Right atrium auricular region (tissue), 2 donors: Measurements from ENCODE around the gene ACAD9. TPM values are rescaled to one million over a fixed set of nuclear protein-coding genes. Genes with fewer than 3 reads are reported as not detected.

ENCODE experiments used
- DNase-seq: peaks from one replicate; pipeline ENCODE4 v3.0.0-alpha.2; 2019; ENCODE audit warnings: low spot score
- H3K27ac ChIP-seq, 2 donors: fragments of 200-600 bp; sonication (generic); 1 replicate in 1 of 2; 2 replicates in 1 of 2; pipeline ENCODE4 v1.5.1; 2016 to 2019
- H3K27me3 ChIP-seq, 2 donors: fragments of 200-600 bp; sonication (generic); one replicate each; pipeline versions ENCODE4 v1.5.1 to v1.6.0; 2017 to 2019
- H3K36me3 ChIP-seq: fragments of 200-600 bp; sonication (generic); one replicate; pipeline ENCODE4 v1.5.1; 2016
- H3K4me1 ChIP-seq, 2 donors: fragments of 200-600 bp; sonication (generic); one replicate each; pipeline versions ENCODE4 v1.5.1 to v1.6.0; 2017 to 2019
- H3K4me3 ChIP-seq, 2 donors: fragments of 200-600 bp; sonication (generic); 1 replicate in 1 of 2; 2 replicates in 1 of 2; pipeline ENCODE4 v1.5.1; 2017 to 2019; ENCODE audit warnings: mild to moderate bottlenecking in 1 of 2, moderate library complexity in 1 of 2
- H3K9me3 ChIP-seq, 2 donors: fragments of 200-600 bp; sonication (generic); one replicate each; pipeline ENCODE4 v1.5.1; 2019
- total RNA-seq, 2 donors: library from RNA; depleted of rRNA; stranded (reverse); fragments of >200 nt; gene quantifications; one replicate each; pipeline ENCODE4 v1.1.0, GENCODE V29; 2016
- TF ChIP-seq, protein P1 (sequence below), 2 donors: fragments of 200-600 bp; sonication (generic); IDR thresholded peaks; one replicate each; pipeline ENCODE4 v1.5.1; 2019; ENCODE audit warnings: antibody characterized with exemption in 2 of 2

ACAD9 gene
- total RNA-seq, 2 donors from 2014 or later: 27.6 to 34.3 TPM

GRCh38 chr3:128881576-128881975 is 2.2 kb downstream of the ACAD9 start:
- H3K27me3 ChIP-seq: no peaks in the 10 kb centered on the region
- TF ChIP-seq, protein P1, sequence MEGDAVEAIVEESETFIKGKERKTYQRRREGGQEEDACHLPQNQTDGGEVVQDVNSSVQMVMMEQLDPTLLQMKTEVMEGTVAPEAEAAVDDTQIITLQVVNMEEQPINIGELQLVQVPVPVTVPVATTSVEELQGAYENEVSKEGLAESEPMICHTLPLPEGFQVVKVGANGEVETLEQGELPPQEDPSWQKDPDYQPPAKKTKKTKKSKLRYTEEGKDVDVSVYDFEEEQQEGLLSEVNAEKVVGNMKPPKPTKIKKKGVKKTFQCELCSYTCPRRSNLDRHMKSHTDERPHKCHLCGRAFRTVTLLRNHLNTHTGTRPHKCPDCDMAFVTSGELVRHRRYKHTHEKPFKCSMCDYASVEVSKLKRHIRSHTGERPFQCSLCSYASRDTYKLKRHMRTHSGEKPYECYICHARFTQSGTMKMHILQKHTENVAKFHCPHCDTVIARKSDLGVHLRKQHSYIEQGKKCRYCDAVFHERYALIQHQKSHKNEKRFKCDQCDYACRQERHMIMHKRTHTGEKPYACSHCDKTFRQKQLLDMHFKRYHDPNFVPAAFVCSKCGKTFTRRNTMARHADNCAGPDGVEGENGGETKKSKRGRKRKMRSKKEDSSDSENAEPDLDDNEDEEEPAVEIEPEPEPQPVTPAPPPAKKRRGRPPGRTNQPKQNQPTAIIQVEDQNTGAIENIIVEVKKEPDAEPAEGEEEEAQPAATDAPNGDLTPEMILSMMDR (IDR thresholded peaks at IDR 0.05): no peak
- H3K36me3 ChIP-seq: peaks cover 9% of the 10 kb centered on the region
- no peak overlapping the region for H3K27ac ChIP-seq
- H3K4me3 ChIP-seq: no peak overlapping the region
- H3K4me1 ChIP-seq: peaks cover 0 to 42% of the 10 kb centered on the region in 2 donors
- DNase-seq: no peak
- H3K9me3 ChIP-seq: no peaks in the 10 kb centered on the region

- peaks cover 0 to 40% of the 10 kb centered on the region in 2 donors for H3K4me1 ChIP-seq
- H3K27me3 ChIP-seq: no peaks in the 10 kb centered on the region
- no peaks in the 10 kb centered on the region for H3K9me3 ChIP-seq
- H3K27ac ChIP-seq: no peak overlapping the region
- TF ChIP-seq, protein P1 (IDR thresholded peaks at IDR 0.05): no peak
- no peak overlapping the region for H3K4me3 ChIP-seq
- peaks cover 14% of the 10 kb centered on the region for H3K36me3 ChIP-seq
- DNase-seq: no peak
Measured at GRCh38 chr3:128882719-128883118, 3.3 kb downstream of the ACAD9 start.

DNA sequence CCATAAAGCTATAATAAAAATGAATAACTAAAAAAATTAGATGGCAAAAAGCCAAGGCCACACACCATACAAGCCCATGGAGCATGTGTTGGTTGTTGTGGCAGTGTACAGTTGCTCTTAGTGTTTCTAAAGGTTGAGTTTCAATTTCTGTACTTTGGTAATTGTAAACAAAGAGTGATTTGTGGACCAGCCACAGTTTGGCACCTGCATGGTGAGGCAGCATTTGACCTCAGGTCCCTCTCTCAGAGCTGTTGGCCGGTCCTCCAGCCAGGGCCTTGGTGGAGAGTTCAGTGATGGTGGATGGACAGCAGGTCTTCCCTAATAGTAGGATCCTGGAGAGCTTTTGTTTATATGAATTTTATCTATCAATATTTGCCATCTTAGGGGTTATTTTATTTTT is 5.6 kb downstream of the ACAD9 start:
- Histone ChIP-seq H3K36me3 (peaks cover 23% of the 10 kb centered on the region), H3K9me3 (no peaks in the 10 kb centered on the region)
- TF ChIP-seq, protein P1 (IDR thresholded peaks at IDR 0.05): no peak

DNA sequence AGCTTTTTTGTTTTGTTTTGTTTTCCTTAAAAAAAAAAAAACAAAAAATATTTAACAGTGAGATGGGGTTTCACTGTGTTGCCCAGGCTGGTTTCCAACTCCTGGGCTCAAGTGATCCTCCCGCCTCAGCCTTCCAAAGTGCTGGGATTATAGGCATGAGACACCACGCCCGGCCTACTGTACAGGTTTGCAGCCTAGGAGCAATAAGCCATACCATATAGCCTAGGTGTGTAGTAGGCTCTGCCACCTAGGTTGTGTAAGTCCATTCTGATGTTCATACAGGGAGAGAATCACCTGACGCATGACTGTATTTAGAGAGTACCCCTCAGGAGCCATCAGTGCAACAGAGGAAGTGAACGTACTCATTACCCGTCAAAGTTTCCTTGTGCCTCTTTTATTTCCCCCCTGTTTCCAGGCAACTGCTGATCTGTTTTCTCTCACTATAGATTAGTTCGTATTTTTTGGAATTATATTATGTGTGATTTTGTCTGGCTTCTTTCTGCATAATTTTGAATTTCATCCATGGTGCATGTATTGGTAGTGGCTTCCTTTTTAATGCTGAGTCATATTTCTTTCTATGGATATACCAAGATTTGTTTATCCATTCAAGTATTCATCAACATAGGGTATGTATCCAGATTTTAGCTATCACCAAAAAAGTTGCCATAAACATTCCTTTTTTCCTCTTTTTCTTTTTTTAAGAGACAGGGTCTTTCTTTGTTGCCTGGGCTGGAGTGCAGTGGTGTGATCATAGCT is 9.9 kb downstream of the ACAD9 start:
- no peaks in the 10 kb centered on the region for H3K9me3 ChIP-seq
- no peaks in the 10 kb centered on the region for H3K27me3 ChIP-seq
- H3K27ac ChIP-seq: no peak overlapping the region
- no peak for DNase-seq
- TF ChIP-seq, protein P1 (IDR thresholded peaks at IDR 0.05): no peak
- no peak overlapping the region for H3K4me3 ChIP-seq
- H3K4me1 ChIP-seq: no peaks in the 10 kb centered on the region
- H3K36me3 ChIP-seq: peaks cover 26% of the 10 kb centered on the region

More for the DNA sequence above, 5.6 kb downstream of the ACAD9 start:
- H3K27me3 ChIP-seq: no peaks in the 10 kb centered on the region
- H3K4me3 ChIP-seq: no peak overlapping the region
- H3K4me1 ChIP-seq: peaks cover 0 to 26% of the 10 kb centered on the region in 2 donors
- no peak for DNase-seq
- no peak overlapping the region for H3K27ac ChIP-seq

DNA sequence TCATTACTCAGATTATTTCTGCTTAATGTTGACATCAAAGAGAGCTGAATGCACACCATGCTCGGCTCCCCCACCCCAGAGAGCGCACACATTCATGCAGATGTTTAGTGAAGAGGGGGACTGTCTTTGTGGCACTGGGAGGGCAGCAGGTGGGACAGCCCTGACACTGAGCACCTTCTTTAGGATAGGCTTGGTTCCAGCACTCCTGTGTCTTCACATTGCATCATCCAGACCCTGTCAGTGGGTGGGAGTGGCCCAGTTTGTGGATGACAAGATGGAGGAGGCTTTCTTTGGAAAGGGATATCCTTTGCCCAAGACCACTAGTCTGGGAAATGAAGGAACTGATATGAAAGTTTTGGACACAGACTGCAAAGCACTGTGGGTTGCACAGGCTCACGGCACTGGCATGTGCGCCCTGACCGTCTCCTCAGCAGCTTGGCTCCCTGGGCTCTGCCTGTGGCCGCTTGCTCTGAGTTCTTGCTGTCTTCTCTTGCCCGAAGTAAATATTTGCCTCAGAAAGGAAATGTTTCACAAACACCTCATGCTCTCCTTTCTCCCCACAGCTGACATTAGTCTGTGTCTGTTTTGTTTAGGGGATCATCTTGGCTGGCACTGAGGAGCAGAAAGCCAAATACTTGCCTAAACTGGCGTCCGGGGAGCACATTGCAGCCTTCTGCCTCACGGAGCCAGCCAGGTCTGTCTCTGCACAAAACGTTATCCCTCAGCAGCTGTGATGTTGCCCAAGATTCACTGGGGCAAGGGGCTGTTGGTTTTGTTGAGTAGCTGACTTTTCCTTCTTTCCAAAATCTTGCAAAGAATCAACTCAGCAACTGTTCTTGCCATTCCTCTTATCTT is 16.6 kb downstream of the ACAD9 start:
- H3K9me3 ChIP-seq: no peaks in the 10 kb centered on the region
- no peaks in the 10 kb centered on the region for H3K4me1 ChIP-seq
- no peak overlapping the region for H3K27ac ChIP-seq
- H3K27me3 ChIP-seq: no peaks in the 10 kb centered on the region
- TF ChIP-seq, protein P1 (IDR thresholded peaks at IDR 0.05): no peak
- peaks cover 73% of the 10 kb centered on the region for H3K36me3 ChIP-seq
- H3K4me3 ChIP-seq: no peak overlapping the region
- no peak for DNase-seq
